Sigmoid colon (tissue), 7 donors: Measurements from ENCODE around the gene AMIGO2. TPM values are rescaled to one million over a fixed set of nuclear protein-coding genes. Genes with fewer than 3 reads are reported as not detected.

Source experiments
- DNase-seq: peaks from one replicate; pipeline ENCODE4 v3.0.0-alpha.2; 2019
- H3K27ac ChIP-seq, 4 donors: fragments of 200-600 bp; sonication (generic); one replicate each; pipeline ENCODE4 v1.5.1; 2016 to 2019; ENCODE audit warnings: mild to moderate bottlenecking in 1 of 4
- H3K27me3 ChIP-seq, 3 donors: fragments of 200-600 bp; sonication (generic); one replicate each; pipeline ENCODE4 v1.5.1; 2019; ENCODE audit warnings: mild to moderate bottlenecking in 1 of 3
- H3K36me3 ChIP-seq, 4 donors: fragments of 200-600 bp; sonication (generic); one replicate each; pipeline ENCODE4 v1.5.1; 2016 to 2019
- H3K4me1 ChIP-seq, 4 donors: fragments of 200-600 bp; sonication (generic); one replicate each; pipeline ENCODE4 v1.5.1; 2017 to 2019
- H3K4me3 ChIP-seq, 4 donors: fragments of 200-600 bp; sonication (generic); one replicate each; pipeline ENCODE4 v1.5.1; 2017 to 2019; ENCODE audit warnings: mild to moderate bottlenecking in 2 of 4, moderate library complexity in 1 of 4
- H3K9me3 ChIP-seq, 4 donors: fragments of 200-600 bp in 3 of 4; sonication (generic) in 3 of 4; one replicate each; pipeline versions ENCODE4 v1.5.1 to v1.6.1; 2013 to 2019
- EP300 ChIP-seq, 4 donors: sonication (generic); formaldehyde crosslinking; IDR thresholded peaks; one replicate each; pipeline ENCODE4 v1.6.1; 2017; ENCODE audit warnings: antibody characterized with exemption in 4 of 4
- POLR2A ChIP-seq, 2 donors: fragments of 450-650 bp; IDR thresholded peaks; one replicate each; pipeline ENCODE4 v1.6.1; 2016; ENCODE audit warnings: antibody characterized with exemption in 2 of 2, mild to moderate bottlenecking in 2 of 2, moderate library complexity in 2 of 2
- POLR2AphosphoS5 ChIP-seq, 4 donors: sonication (generic); formaldehyde crosslinking; IDR thresholded peaks; one replicate each; pipeline ENCODE4 v1.6.1; 2017; ENCODE audit warnings: antibody characterized with exemption in 4 of 4
- WGBS, 2 donors: extraction: QIAGEN DNeasy Blood & Tissue Kit; methylation state at CpG; one replicate each; pipeline ENCODE4 v1.1.7; 2013; 5-methylcytosine and 5-hydroxymethylcytosine counted together
- intact Hi-C: fragments of 100-400 bp; cut with DNase I; formaldehyde crosslinking; loops from one replicate; pipeline ENCODE4 v1.15.1; 2023
- polyA plus RNA-seq, 3 donors: library from polyadenylated mRNA; stranded (reverse); fragments of 200-250 nt; gene quantifications; one replicate each; pipeline ENCODE4 v1.2.3, GENCODE V29; 2013
- total RNA-seq, 4 donors: library from RNA; depleted of rRNA; stranded (reverse); fragments of >200 nt; gene quantifications; one replicate each; pipeline ENCODE4 v1.1.0, GENCODE V29; 2016
- TF ChIP-seq, protein P1 (sequence below), 4 experiments: fragments of 450-650 bp in 3 of 4; fragments of 200-600 bp in 1 of 4; IDR thresholded peaks; one replicate each; pipeline ENCODE4 v1.5.1; 2016 to 2019; ENCODE audit warnings: antibody characterized with exemption in 4 of 4, mild to moderate bottlenecking in 3 of 4, moderate library complexity in 2 of 4
- donor health status: healthy with polysubstance abuse.
- donor health status: Bipolar disorder and iron deficiency.
- donor health status: healthy.

The AMIGO2 gene, protein sequence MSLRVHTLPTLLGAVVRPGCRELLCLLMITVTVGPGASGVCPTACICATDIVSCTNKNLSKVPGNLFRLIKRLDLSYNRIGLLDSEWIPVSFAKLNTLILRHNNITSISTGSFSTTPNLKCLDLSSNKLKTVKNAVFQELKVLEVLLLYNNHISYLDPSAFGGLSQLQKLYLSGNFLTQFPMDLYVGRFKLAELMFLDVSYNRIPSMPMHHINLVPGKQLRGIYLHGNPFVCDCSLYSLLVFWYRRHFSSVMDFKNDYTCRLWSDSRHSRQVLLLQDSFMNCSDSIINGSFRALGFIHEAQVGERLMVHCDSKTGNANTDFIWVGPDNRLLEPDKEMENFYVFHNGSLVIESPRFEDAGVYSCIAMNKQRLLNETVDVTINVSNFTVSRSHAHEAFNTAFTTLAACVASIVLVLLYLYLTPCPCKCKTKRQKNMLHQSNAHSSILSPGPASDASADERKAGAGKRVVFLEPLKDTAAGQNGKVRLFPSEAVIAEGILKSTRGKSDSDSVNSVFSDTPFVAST
- total RNA-seq (10 to 100 TPM; 33.2 to 68.1 (median 60.5) TPM), polyA plus RNA-seq (1 to 10 TPM in 2 of 3 donors, under 1 TPM in 1; 0.46 to 5.3 (median 2.4) TPM)

DNA sequence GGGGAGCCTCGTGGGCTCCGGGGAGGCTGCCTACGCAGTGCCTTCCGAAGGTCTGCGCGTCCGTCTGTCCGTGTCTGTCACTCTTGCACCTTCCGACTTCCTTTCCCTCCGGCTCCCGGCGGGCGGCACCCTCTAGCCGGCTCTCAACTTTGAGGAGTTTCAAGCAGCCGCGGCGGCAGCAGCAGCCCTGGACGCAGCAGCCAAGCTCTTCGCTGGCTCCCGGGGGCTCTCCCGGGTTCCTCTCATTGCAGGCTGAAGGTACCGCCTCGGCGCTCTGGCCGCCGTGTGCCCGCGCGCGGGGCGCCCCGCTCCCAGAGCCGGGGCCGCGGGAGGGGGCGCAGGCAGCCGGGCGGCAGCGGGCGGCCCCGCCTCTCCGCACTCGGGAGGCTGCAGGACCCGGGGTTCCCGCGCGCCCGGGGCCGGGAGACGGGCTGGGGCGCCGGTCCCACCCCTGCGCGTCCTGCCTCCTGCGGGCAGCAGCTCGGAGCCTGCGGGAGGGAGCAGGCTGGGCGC lies at the start of gene AMIGO2, which contains the start of gene PCED1B:
AMIGO2 (minus strand) TSS at position 492 of the 513 bp plus-strand sequence. CDS start 957 bp downstream, outside the sequence.
PCED1B (plus strand) TSS at position 154 of the 513 bp plus-strand sequence. CDS start 155,443 bp downstream, outside the sequence.
- H3K36me3 ChIP-seq: no peaks in the 10 kb centered on the region
- 0% methylated on average over 58 of the region's 58 CpGs for WGBS, 2 donors
- H3K4me3 ChIP-seq: peak within 1 kb of the TSS; percentile 84 to 93 (median 90)
- H3K4me1 ChIP-seq: peaks cover 0 to 62% (median 36%) of the 10 kb centered on the region in 4 donors
- intact Hi-C loops: no loop called here
- TF ChIP-seq POLR2A (IDR thresholded peaks at IDR 0.05) (peak in 1 of 2 donors; percentile 27), POLR2AphosphoS5 (IDR thresholded peaks at IDR 0.05) (peak; percentile 19 to 70 (median 50)), EP300 (IDR thresholded peaks at IDR 0.05) (no peak)
- TF ChIP-seq, protein P1, sequence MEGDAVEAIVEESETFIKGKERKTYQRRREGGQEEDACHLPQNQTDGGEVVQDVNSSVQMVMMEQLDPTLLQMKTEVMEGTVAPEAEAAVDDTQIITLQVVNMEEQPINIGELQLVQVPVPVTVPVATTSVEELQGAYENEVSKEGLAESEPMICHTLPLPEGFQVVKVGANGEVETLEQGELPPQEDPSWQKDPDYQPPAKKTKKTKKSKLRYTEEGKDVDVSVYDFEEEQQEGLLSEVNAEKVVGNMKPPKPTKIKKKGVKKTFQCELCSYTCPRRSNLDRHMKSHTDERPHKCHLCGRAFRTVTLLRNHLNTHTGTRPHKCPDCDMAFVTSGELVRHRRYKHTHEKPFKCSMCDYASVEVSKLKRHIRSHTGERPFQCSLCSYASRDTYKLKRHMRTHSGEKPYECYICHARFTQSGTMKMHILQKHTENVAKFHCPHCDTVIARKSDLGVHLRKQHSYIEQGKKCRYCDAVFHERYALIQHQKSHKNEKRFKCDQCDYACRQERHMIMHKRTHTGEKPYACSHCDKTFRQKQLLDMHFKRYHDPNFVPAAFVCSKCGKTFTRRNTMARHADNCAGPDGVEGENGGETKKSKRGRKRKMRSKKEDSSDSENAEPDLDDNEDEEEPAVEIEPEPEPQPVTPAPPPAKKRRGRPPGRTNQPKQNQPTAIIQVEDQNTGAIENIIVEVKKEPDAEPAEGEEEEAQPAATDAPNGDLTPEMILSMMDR (IDR thresholded peaks at IDR 0.05): no peak
- DNase-seq: peak; percentile 91
- no peaks in the 10 kb centered on the region for H3K9me3 ChIP-seq
- peak within 1 kb of the TSS; percentile 86 to 99 (median 96) for H3K27ac ChIP-seq
- H3K27me3 ChIP-seq: no peaks in the 10 kb centered on the region

DNA sequence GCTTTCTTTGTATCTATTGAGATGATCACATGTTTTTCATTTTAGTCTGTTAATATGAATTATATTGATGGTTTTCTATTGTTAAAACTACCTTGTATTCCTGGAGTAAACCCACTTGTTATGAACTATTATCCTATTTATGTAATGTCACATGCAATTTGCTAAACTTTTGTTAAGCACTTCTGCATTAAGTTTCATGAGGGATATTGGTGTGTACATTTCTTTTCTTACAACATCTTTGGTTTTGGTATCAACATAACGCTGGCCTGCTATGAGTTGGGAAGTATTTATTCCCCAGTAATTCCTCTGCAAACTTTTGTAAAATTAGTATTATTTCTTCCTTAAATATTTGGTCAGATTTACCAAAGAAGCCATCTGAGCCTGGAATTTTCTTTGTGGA lies 46.5 kb upstream of the AMIGO2 start:
- no peak overlapping the region for H3K4me3 ChIP-seq
- WGBS, 2 donors: 92 to 94% methylated on average over 1 of the region's 1 CpG
- intact Hi-C loops: no loop called here
- peaks cover 0 to 19% (median 9%) of the 10 kb centered on the region in 4 donors for H3K4me1 ChIP-seq
- no peaks in the 10 kb centered on the region for H3K9me3 ChIP-seq
- H3K36me3 ChIP-seq: peaks cover 0 to 3% (median 0%) of the 10 kb centered on the region in 4 donors
- no peak for DNase-seq
- no peak for TF ChIP-seq POLR2A (IDR thresholded peaks at IDR 0.05)
- no peak for TF ChIP-seq POLR2AphosphoS5 (IDR thresholded peaks at IDR 0.05)
- TF ChIP-seq EP300 (IDR thresholded peaks at IDR 0.05): no peak
- TF ChIP-seq, protein P1 (IDR thresholded peaks at IDR 0.05): no peak
- no peaks in the 10 kb centered on the region for H3K27me3 ChIP-seq
- no peak overlapping the region for H3K27ac ChIP-seq

DNA sequence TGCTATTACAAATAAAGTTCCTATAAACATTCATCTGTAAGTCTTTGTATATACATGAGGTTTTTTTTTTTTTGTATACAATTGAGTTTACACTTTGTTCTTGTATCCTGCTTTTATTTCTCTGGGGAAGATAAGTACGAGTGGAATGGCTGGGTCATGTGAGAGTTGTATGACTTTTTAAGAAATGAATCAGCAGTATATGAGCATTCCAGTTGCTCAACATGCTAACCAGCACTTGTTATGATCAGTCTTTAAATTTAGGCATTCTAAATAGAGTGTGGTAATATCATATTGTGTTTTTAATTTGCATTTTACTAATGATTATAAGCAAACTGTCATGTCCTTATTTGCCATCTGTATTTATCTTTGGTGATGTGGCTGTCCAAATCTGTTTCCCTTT lies 44.7 kb upstream of the AMIGO2 start:
- H3K27ac ChIP-seq: no peak overlapping the region
- no peaks in the 10 kb centered on the region for H3K36me3 ChIP-seq
- H3K27me3 ChIP-seq: no peaks in the 10 kb centered on the region
- DNase-seq: no peak
- H3K9me3 ChIP-seq: no peaks in the 10 kb centered on the region
- H3K4me3 ChIP-seq: no peak overlapping the region
- TF ChIP-seq POLR2AphosphoS5 (IDR thresholded peaks at IDR 0.05) (no peak), POLR2A (IDR thresholded peaks at IDR 0.05) (no peak), EP300 (IDR thresholded peaks at IDR 0.05) (no peak)
- TF ChIP-seq, protein P1 (IDR thresholded peaks at IDR 0.05): no peak
- intact Hi-C loops: no loop called here
- peaks cover 0 to 19% (median 9%) of the 10 kb centered on the region in 4 donors for H3K4me1 ChIP-seq
- 32 to 59% methylated on average over 1 of the region's 1 CpG for WGBS, 2 donors

DNA sequence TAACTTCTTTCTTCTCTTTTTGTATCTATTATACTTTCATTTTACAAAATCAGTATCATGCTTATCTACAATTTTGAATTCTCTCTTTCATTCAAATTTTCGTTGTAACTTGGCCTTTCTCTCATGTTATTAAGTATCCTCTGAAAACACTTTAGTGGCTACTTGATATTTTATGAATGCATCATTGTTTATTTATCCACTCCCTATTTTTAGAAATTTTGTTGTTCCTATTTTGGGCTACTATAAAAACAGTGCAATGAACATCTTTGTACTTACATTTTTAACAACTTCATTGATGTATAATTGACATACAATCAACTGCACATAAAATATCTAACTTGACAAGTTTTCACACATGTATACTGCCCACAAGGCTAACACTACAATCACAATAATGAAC lies 44.0 kb upstream of the AMIGO2 start:
- Histone ChIP-seq H3K27me3 (no peaks in the 10 kb centered on the region), H3K4me3 (no peak overlapping the region), H3K27ac (peak overlapping the region in 1 of 4 donors; percentile 47), H3K4me1 (peaks cover 0 to 19% (median 9%) of the 10 kb centered on the region in 4 donors), H3K9me3 (no peaks in the 10 kb centered on the region), H3K36me3 (no peaks in the 10 kb centered on the region)
- 30 to 64% methylated on average over 1 of the region's 1 CpG for WGBS, 2 donors
- intact Hi-C loops: no loop called here
- no peak for TF ChIP-seq POLR2AphosphoS5 (IDR thresholded peaks at IDR 0.05)
- no peak for TF ChIP-seq POLR2A (IDR thresholded peaks at IDR 0.05)
- TF ChIP-seq EP300 (IDR thresholded peaks at IDR 0.05): no peak
- TF ChIP-seq, protein P1 (IDR thresholded peaks at IDR 0.05): no peak
- no peak for DNase-seq
